Testis (tissue), 2 donors: Measurements from ENCODE around the gene PPM1H.

Experiments
- POLR2A ChIP-seq: fragments of 450-650 bp; IDR thresholded peaks from one replicate; pipeline ENCODE4 v1.6.1; 2017; ENCODE audit warnings: antibody characterized with exemption, mild to moderate bottlenecking, moderate library complexity
- TF ChIP-seq, protein P1 (sequence below), 3 experiments: fragments of 450-650 bp in 2 of 3; fragments of 200-600 bp in 1 of 3; sonication (generic) in 1 of 3; IDR thresholded peaks; one replicate each; pipeline ENCODE4 v1.5.1; 2016 to 2019; ENCODE audit warnings: antibody characterized with exemption in 3 of 3, mild to moderate bottlenecking in 2 of 3, moderate library complexity in 1 of 3

DNA sequence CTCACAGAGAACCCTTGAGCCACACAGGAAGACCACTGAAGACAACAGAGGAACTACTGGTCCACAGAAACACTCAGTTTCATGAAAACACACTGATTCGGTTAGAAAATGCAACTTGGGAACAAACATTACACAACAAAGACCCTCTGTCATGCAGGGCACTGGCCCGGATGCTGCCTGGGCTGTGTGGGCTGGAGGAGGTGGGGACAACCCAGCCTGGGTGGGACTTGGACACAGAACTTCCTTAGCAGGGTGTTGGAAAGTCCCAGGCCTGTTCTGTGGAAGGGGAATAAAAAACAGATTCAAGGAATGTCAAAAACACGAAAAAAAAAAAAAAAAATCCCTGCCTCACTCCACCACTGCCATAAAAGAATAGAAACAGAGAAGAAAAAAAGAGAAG is 287.4 kb downstream of the PPM1H start:
- TF ChIP-seq, protein P1, sequence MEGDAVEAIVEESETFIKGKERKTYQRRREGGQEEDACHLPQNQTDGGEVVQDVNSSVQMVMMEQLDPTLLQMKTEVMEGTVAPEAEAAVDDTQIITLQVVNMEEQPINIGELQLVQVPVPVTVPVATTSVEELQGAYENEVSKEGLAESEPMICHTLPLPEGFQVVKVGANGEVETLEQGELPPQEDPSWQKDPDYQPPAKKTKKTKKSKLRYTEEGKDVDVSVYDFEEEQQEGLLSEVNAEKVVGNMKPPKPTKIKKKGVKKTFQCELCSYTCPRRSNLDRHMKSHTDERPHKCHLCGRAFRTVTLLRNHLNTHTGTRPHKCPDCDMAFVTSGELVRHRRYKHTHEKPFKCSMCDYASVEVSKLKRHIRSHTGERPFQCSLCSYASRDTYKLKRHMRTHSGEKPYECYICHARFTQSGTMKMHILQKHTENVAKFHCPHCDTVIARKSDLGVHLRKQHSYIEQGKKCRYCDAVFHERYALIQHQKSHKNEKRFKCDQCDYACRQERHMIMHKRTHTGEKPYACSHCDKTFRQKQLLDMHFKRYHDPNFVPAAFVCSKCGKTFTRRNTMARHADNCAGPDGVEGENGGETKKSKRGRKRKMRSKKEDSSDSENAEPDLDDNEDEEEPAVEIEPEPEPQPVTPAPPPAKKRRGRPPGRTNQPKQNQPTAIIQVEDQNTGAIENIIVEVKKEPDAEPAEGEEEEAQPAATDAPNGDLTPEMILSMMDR (IDR thresholded peaks at IDR 0.05), result no peak
- no peak for TF ChIP-seq POLR2A
